ENCODE data around the gene WDFY4.

GRCh38 chr10:48847691-48848090 lies 163.0 kb downstream of the WDFY4 start:
- TF ChIP-seq CTCF (tag by site-specific recombination; IDR thresholded peaks at IDR 0.05) (no peak), SALL2 (tag by site-specific recombination; IDR thresholded peaks at IDR 0.05; ENCODE audit: borderline replicate concordance) (no peak), ZNF121 (tag by site-specific recombination; IDR thresholded peaks at IDR 0.05) (no peak), ZNF280C (tag by site-specific recombination; IDR thresholded peaks at IDR 0.05) (no peak), ZNF423 (tag by site-specific recombination; IDR thresholded peaks at IDR 0.05) (no peak), ATF2 (tag by site-specific recombination; IDR thresholded peaks at IDR 0.05; ENCODE audit: low read depth) (no peak), REST (tag by site-specific recombination; IDR thresholded peaks at IDR 0.05) (no peak), ZNF138 (tag by site-specific recombination; IDR thresholded peaks at IDR 0.05; ENCODE audit: borderline replicate concordance) (no peak), PBX3 (CRISPR knock-in tag; IDR thresholded peaks at IDR 0.05) (no peak), ZNF585B (tag by site-specific recombination; IDR thresholded peaks at IDR 0.05) (no peak), REPIN1 (tag by site-specific recombination; IDR thresholded peaks at IDR 0.05; ENCODE audit: low read depth) (no peak), ZNF660 (tag by site-specific recombination; IDR thresholded peaks at IDR 0.05) (no peak), MYNN (tag by site-specific recombination; IDR thresholded peaks at IDR 0.05; ENCODE audit: borderline replicate concordance) (no peak), FEZF1 (tag by site-specific recombination; IDR thresholded peaks at IDR 0.05) (no peak)

Measured in HEK293 (cell line).